ENCODE measurements around the gene CPSF7.

DNA sequence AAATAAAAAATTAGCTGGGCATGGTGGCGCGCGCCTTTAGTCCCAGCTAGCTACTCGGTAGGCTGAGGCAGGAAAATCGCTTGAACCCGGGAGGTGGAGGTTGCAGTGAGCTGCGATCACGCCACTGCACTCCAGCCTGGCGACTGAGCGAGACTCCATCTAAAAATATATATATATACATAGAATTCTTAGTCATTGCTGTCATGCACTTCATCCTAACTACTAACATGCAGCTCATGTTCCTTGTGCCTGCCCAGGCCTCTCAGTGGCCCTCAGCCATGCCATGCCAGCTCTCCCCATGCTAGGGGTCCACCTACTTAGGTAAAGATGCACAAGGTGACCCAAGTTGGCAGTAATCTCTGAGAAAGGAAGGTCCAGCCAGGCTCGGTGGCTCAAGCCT lies 71.2 kb downstream of the CPSF7 start:
- TF ChIP-seq CTCF (IDR thresholded peaks at IDR 0.05; ENCODE audit: borderline replicate concordance, extremely low read depth, low read length, poor library complexity, severe bottlenecking) (no peak), EZH2 (IDR thresholded peaks at IDR 0.05; ENCODE audit: borderline replicate concordance, low read depth, low read length, severe bottlenecking) (no peak)

Measured in DND-41 (cell line).